ENCODE data around the gene LKAAEAR1.

The LKAAEAR1 gene

GRCh38 chr20:64067005-64067632, 17.1 kb downstream of the LKAAEAR1 start:
- Histone ChIP-seq H3K4me3 (ENCODE audit: low read depth in 1 of 5, low read length in 5 of 5) (no peak overlapping the region), H3K9ac (ENCODE audit: low read length in 5 of 5) (no peak overlapping the region), H3K4me1 (ENCODE audit: control insufficient read depth in 5 of 5, insufficient read depth in 5 of 5, low read length in 5 of 5) (peaks cover 2 to 45% (median 22%) of the 10 kb centered on the region in 5 donors), H3K27ac (ENCODE audit: low read depth, low read length) (no peak overlapping the region), H3K36me3 (ENCODE audit: control insufficient read depth in 5 of 5, insufficient read depth in 5 of 5, low read length in 5 of 5) (peaks cover 0 to 5% (median 4%) of the 10 kb centered on the region in 5 donors), H3K27me3 (ENCODE audit: control insufficient read depth in 5 of 5, insufficient read depth in 4 of 5, low read length in 5 of 5) (peaks cover 0 to 6% (median 0%) of the 10 kb centered on the region in 5 donors), H3K9me3 (ENCODE audit: control insufficient read depth in 5 of 5, low read length in 5 of 5) (no peaks in the 10 kb centered on the region)

GRCh38 chr20:64065974-64066343, 18.2 kb downstream of the LKAAEAR1 start:
- Histone ChIP-seq H3K36me3 (ENCODE audit: control insufficient read depth in 5 of 5, insufficient read depth in 5 of 5, low read length in 5 of 5) (peaks cover 0 to 3% (median 0%) of the 10 kb centered on the region in 5 donors), H3K27ac (ENCODE audit: low read depth, low read length) (no peak overlapping the region), H3K27me3 (ENCODE audit: control insufficient read depth in 5 of 5, insufficient read depth in 4 of 5, low read length in 5 of 5) (peaks cover 0 to 6% (median 0%) of the 10 kb centered on the region in 5 donors), H3K4me3 (ENCODE audit: low read depth in 1 of 5, low read length in 5 of 5) (no peak overlapping the region), H3K9me3 (ENCODE audit: control insufficient read depth in 5 of 5, low read length in 5 of 5) (no peaks in the 10 kb centered on the region), H3K4me1 (ENCODE audit: control insufficient read depth in 5 of 5, insufficient read depth in 5 of 5, low read length in 5 of 5) (peaks cover 2 to 46% (median 23%) of the 10 kb centered on the region in 5 donors), H3K9ac (ENCODE audit: low read length in 5 of 5) (no peak overlapping the region)

GRCh38 chr20:64065062-64065973, 18.9 kb downstream of the LKAAEAR1 start:
- H3K9me3 ChIP-seq (ENCODE audit: control insufficient read depth in 5 of 5, low read length in 5 of 5), result no peaks in the 10 kb centered on the region
- peaks cover 0 to 6% (median 0%) of the 10 kb centered on the region in 5 donors for H3K27me3 ChIP-seq (ENCODE audit: control insufficient read depth in 5 of 5, insufficient read depth in 4 of 5, low read length in 5 of 5)
- no peak overlapping the region for H3K4me3 ChIP-seq (ENCODE audit: low read depth in 1 of 5, low read length in 5 of 5)
- H3K27ac ChIP-seq (ENCODE audit: low read depth, low read length), result no peak overlapping the region
- peaks cover 2 to 46% (median 23%) of the 10 kb centered on the region in 5 donors for H3K4me1 ChIP-seq (ENCODE audit: control insufficient read depth in 5 of 5, insufficient read depth in 5 of 5, low read length in 5 of 5)
- H3K36me3 ChIP-seq (ENCODE audit: control insufficient read depth in 5 of 5, insufficient read depth in 5 of 5, low read length in 5 of 5), result peaks cover 0 to 2% (median 0%) of the 10 kb centered on the region in 5 donors
- H3K9ac ChIP-seq (ENCODE audit: low read length in 5 of 5), result no peak overlapping the region

- peak overlapping the region in 4 of 5 donors; percentile 53 to 79 (median 76) for H3K9ac ChIP-seq (ENCODE audit: low read length in 5 of 5)
- peaks cover 0 to 2% (median 0%) of the 10 kb centered on the region in 5 donors for H3K36me3 ChIP-seq (ENCODE audit: control insufficient read depth in 5 of 5, insufficient read depth in 5 of 5, low read length in 5 of 5)
- peaks cover 0 to 6% (median 0%) of the 10 kb centered on the region in 5 donors for H3K27me3 ChIP-seq (ENCODE audit: control insufficient read depth in 5 of 5, insufficient read depth in 4 of 5, low read length in 5 of 5)
- peak overlapping the region; percentile 58 to 85 (median 76) for H3K4me3 ChIP-seq (ENCODE audit: low read depth in 1 of 5, low read length in 5 of 5)
- no peaks in the 10 kb centered on the region for H3K9me3 ChIP-seq (ENCODE audit: control insufficient read depth in 5 of 5, low read length in 5 of 5)
- peaks cover 2 to 39% (median 23%) of the 10 kb centered on the region in 5 donors for H3K4me1 ChIP-seq (ENCODE audit: control insufficient read depth in 5 of 5, insufficient read depth in 5 of 5, low read length in 5 of 5)
- H3K27ac ChIP-seq (ENCODE audit: low read depth, low read length), result no peak overlapping the region
Observed at GRCh38 chr20:64064145-64064698, 20.0 kb downstream of the LKAAEAR1 start.

GRCh38 chr20:64063389-64064144, 20.6 kb downstream of the LKAAEAR1 start:
- Histone ChIP-seq H3K27ac (ENCODE audit: low read depth, low read length) (peak overlapping the region; percentile 30), H3K4me1 (ENCODE audit: control insufficient read depth in 5 of 5, insufficient read depth in 5 of 5, low read length in 5 of 5) (peaks cover 2 to 38% (median 23%) of the 10 kb centered on the region in 5 donors), H3K4me3 (ENCODE audit: low read depth in 1 of 5, low read length in 5 of 5) (peak overlapping the region; percentile 58 to 85 (median 76)), H3K36me3 (ENCODE audit: control insufficient read depth in 5 of 5, insufficient read depth in 5 of 5, low read length in 5 of 5) (peaks cover 0 to 2% (median 0%) of the 10 kb centered on the region in 5 donors), H3K9me3 (ENCODE audit: control insufficient read depth in 5 of 5, low read length in 5 of 5) (no peaks in the 10 kb centered on the region), H3K9ac (ENCODE audit: low read length in 5 of 5) (peak overlapping the region in 4 of 5 donors; percentile 53 to 79 (median 76)), H3K27me3 (ENCODE audit: control insufficient read depth in 5 of 5, insufficient read depth in 4 of 5, low read length in 5 of 5) (peaks cover 0 to 6% (median 0%) of the 10 kb centered on the region in 5 donors)

- peaks cover 0 to 10% (median under 1%) of the 10 kb centered on the region in 5 donors for H3K27me3 ChIP-seq (ENCODE audit: control insufficient read depth in 5 of 5, insufficient read depth in 4 of 5, low read length in 5 of 5)
- peak within 1 kb of the TSS; percentile 58 to 85 (median 76) for H3K4me3 ChIP-seq (ENCODE audit: low read depth in 1 of 5, low read length in 5 of 5)
- peak within 1 kb of the TSS in 4 of 5 donors; percentile 76 to 91 (median 79) for H3K9ac ChIP-seq (ENCODE audit: low read length in 5 of 5)
- peak within 1 kb of the TSS; percentile 70 for H3K27ac ChIP-seq (ENCODE audit: low read depth, low read length)
- peaks cover 0 to 2% (median 0%) of the 10 kb centered on the region in 5 donors for H3K36me3 ChIP-seq (ENCODE audit: control insufficient read depth in 5 of 5, insufficient read depth in 5 of 5, low read length in 5 of 5)
- H3K4me1 ChIP-seq (ENCODE audit: control insufficient read depth in 5 of 5, insufficient read depth in 5 of 5, low read length in 5 of 5), result peaks cover 2 to 43% (median 28%) of the 10 kb centered on the region in 5 donors
- no peaks in the 10 kb centered on the region for H3K9me3 ChIP-seq (ENCODE audit: control insufficient read depth in 5 of 5, low read length in 5 of 5)
Observed at GRCh38 chr20:64062596-64063388, 21.4 kb downstream of the LKAAEAR1 start, which contains the start of gene TCEA2. TSS of gene TCEA2 (plus strand) at chr20:64063198. CDS start at chr20:64063313, 115 bp downstream.

GRCh38 chr20:64062276-64062595, 22.0 kb downstream of the LKAAEAR1 start:
- peaks cover 0 to 2% (median 0%) of the 10 kb centered on the region in 5 donors for H3K36me3 ChIP-seq (ENCODE audit: control insufficient read depth in 5 of 5, insufficient read depth in 5 of 5, low read length in 5 of 5)
- H3K4me1 ChIP-seq (ENCODE audit: control insufficient read depth in 5 of 5, insufficient read depth in 5 of 5, low read length in 5 of 5), result peaks cover 2 to 48% (median 33%) of the 10 kb centered on the region in 5 donors
- H3K9ac ChIP-seq (ENCODE audit: low read length in 5 of 5), result peak overlapping the region in 4 of 5 donors; percentile 48 to 91 (median 70)
- H3K4me3 ChIP-seq (ENCODE audit: low read depth in 1 of 5, low read length in 5 of 5), result peak overlapping the region in 4 of 5 donors; percentile 54 to 85 (median 80)
- H3K9me3 ChIP-seq (ENCODE audit: control insufficient read depth in 5 of 5, low read length in 5 of 5), result no peaks in the 10 kb centered on the region
- H3K27me3 ChIP-seq (ENCODE audit: control insufficient read depth in 5 of 5, insufficient read depth in 4 of 5, low read length in 5 of 5), result peaks cover under 1 to 15% (median 4%) of the 10 kb centered on the region in 5 donors
- H3K27ac ChIP-seq (ENCODE audit: low read depth, low read length), result peak overlapping the region; percentile 70

- peaks cover 2 to 59% (median 35%) of the 10 kb centered on the region in 5 donors for H3K4me1 ChIP-seq (ENCODE audit: control insufficient read depth in 5 of 5, insufficient read depth in 5 of 5, low read length in 5 of 5)
- no peak overlapping the region for H3K27ac ChIP-seq (ENCODE audit: low read depth, low read length)
- H3K4me3 ChIP-seq (ENCODE audit: low read depth in 1 of 5, low read length in 5 of 5), result no peak overlapping the region
- no peaks in the 10 kb centered on the region for H3K9me3 ChIP-seq (ENCODE audit: control insufficient read depth in 5 of 5, low read length in 5 of 5)
- H3K36me3 ChIP-seq (ENCODE audit: control insufficient read depth in 5 of 5, insufficient read depth in 5 of 5, low read length in 5 of 5), result peaks cover 0 to 2% (median 0%) of the 10 kb centered on the region in 5 donors
- H3K9ac ChIP-seq (ENCODE audit: low read length in 5 of 5), result no peak overlapping the region
- H3K27me3 ChIP-seq (ENCODE audit: control insufficient read depth in 5 of 5, insufficient read depth in 4 of 5, low read length in 5 of 5), result peaks cover 17 to 32% (median 27%) of the 10 kb centered on the region in 5 donors
Observed at GRCh38 chr20:64058536-64058935, 25.7 kb downstream of the LKAAEAR1 start.

Data from subcutaneous abdominal adipose tissue (tissue), 5 donors.